ENCODE data around the gene ZNF407.

ZNF407 gene

GRCh38 chr18:75064513-75064905 lies 466.8 kb downstream of the ZNF407 start:
- H3K36me3 ChIP-seq (ENCODE audit: insufficient read depth) = no peaks in the 10 kb centered on the region
- no peaks in the 10 kb centered on the region for H3K4me1 ChIP-seq (ENCODE audit: low read depth, poor library complexity, severe bottlenecking)
- H2AFZ ChIP-seq (ENCODE audit: low read depth) = no peak overlapping the region

GRCh38 chr18:75065251-75066000 lies 467.8 kb downstream of the ZNF407 start:
- no peak overlapping the region for H3K27ac ChIP-seq
- no peak for TF ChIP-seq CTCF (conservative IDR thresholded peaks at IDR 0.05; ENCODE audit: low read depth, low read length)
- H3K36me3 ChIP-seq (ENCODE audit: insufficient read depth) = no peaks in the 10 kb centered on the region
- H3K9ac ChIP-seq = no peak overlapping the region
- H3K27me3 ChIP-seq (ENCODE audit: insufficient read depth, low read depth) = no peaks in the 10 kb centered on the region
- H2AFZ ChIP-seq (ENCODE audit: low read depth) = no peak overlapping the region
- no peak overlapping the region for H3K4me3 ChIP-seq (IDR thresholded peaks at IDR 0.05; ENCODE audit: insufficient read depth, low read depth, low read length)
- H3K4me2 ChIP-seq = no peak overlapping the region
- no peaks in the 10 kb centered on the region for H4K20me1 ChIP-seq (ENCODE audit: insufficient read depth)
- H3K79me2 ChIP-seq (ENCODE audit: insufficient read depth, low read depth) = no peaks in the 10 kb centered on the region
- no peaks in the 10 kb centered on the region for H3K4me1 ChIP-seq (ENCODE audit: low read depth, poor library complexity, severe bottlenecking)

More at GRCh38 chr18:75064513-75064905, 466.8 kb downstream of the ZNF407 start:
- no peak overlapping the region for H3K9ac ChIP-seq
- H3K4me2 ChIP-seq = no peak overlapping the region
- H4K20me1 ChIP-seq (ENCODE audit: insufficient read depth) = no peaks in the 10 kb centered on the region
- H3K4me3 ChIP-seq (IDR thresholded peaks at IDR 0.05; ENCODE audit: insufficient read depth, low read depth, low read length) = no peak overlapping the region
- no peaks in the 10 kb centered on the region for H3K79me2 ChIP-seq (ENCODE audit: insufficient read depth, low read depth)
- H3K27ac ChIP-seq = no peak overlapping the region
- no peak for TF ChIP-seq CTCF (conservative IDR thresholded peaks at IDR 0.05; ENCODE audit: low read depth, low read length)
- H3K27me3 ChIP-seq (ENCODE audit: insufficient read depth, low read depth) = no peaks in the 10 kb centered on the region

- no peak overlapping the region for H3K27ac ChIP-seq
- H3K27me3 ChIP-seq (ENCODE audit: insufficient read depth, low read depth) = no peaks in the 10 kb centered on the region
- H3K9ac ChIP-seq = no peak overlapping the region
- no peak overlapping the region for H3K4me2 ChIP-seq
- no peaks in the 10 kb centered on the region for H4K20me1 ChIP-seq (ENCODE audit: insufficient read depth)
- H2AFZ ChIP-seq (ENCODE audit: low read depth) = no peak overlapping the region
- no peak overlapping the region for H3K4me3 ChIP-seq (IDR thresholded peaks at IDR 0.05; ENCODE audit: insufficient read depth, low read depth, low read length)
- no peaks in the 10 kb centered on the region for H3K4me1 ChIP-seq (ENCODE audit: low read depth, poor library complexity, severe bottlenecking)
- H3K79me2 ChIP-seq (ENCODE audit: insufficient read depth, low read depth) = no peaks in the 10 kb centered on the region
- H3K36me3 ChIP-seq (ENCODE audit: insufficient read depth) = no peaks in the 10 kb centered on the region
- no peak for TF ChIP-seq CTCF (conservative IDR thresholded peaks at IDR 0.05; ENCODE audit: low read depth, low read length)
Observed at GRCh38 chr18:75066021-75066880, 468.6 kb downstream of the ZNF407 start.

GRCh38 chr18:75066936-75067335 lies 469.3 kb downstream of the ZNF407 start:
- Histone ChIP-seq H3K79me2 (ENCODE audit: insufficient read depth, low read depth) (no peaks in the 10 kb centered on the region), H3K27ac (no peak overlapping the region), H3K4me3 (IDR thresholded peaks at IDR 0.05; ENCODE audit: insufficient read depth, low read depth, low read length) (no peak overlapping the region), H3K4me2 (no peak overlapping the region), H3K27me3 (ENCODE audit: insufficient read depth, low read depth) (no peaks in the 10 kb centered on the region), H3K36me3 (ENCODE audit: insufficient read depth) (no peaks in the 10 kb centered on the region), H3K4me1 (ENCODE audit: low read depth, poor library complexity, severe bottlenecking) (no peaks in the 10 kb centered on the region), H4K20me1 (ENCODE audit: insufficient read depth) (no peaks in the 10 kb centered on the region), H2AFZ (ENCODE audit: low read depth) (no peak overlapping the region), H3K9ac (no peak overlapping the region)
- no peak for TF ChIP-seq CTCF (conservative IDR thresholded peaks at IDR 0.05; ENCODE audit: low read depth, low read length)

Data from KMS-11 (cell line).